ENCODE measurements around the gene CLEC7A. TPM values are rescaled to one million over a fixed set of nuclear protein-coding genes. Genes with fewer than 3 reads are reported as not detected.

Gene CLEC7A
- total RNA-seq, 2 experiments from 2014 or later, result not detected

DNA sequence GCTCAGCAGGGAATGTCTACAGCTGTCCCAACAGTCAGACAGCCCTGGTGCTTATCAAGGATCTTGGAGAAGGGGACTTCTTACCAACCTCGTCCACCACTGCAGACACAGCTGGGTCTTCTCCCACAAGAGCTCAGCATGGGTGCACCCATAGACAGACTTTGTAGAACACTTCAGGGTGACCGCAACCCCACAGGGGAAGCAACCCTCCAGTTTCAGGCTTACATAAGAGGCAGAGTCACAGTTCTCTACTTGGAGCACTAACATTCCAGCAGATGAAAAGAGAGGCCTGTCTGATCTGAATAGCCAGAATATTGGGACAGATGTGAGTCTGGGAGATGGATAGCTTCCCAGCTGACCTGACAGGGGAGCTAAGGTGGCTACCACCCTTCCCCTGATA, 27.7 kb downstream of the CLEC7A start:
- Histone ChIP-seq H3K9me3 (ENCODE audit: low read length) (no peaks in the 10 kb centered on the region), H3K36me3 (ENCODE audit: insufficient read depth, low read length) (no peaks in the 10 kb centered on the region), H3K9me2 (ENCODE audit: insufficient read depth, low read length) (no peaks in the 10 kb centered on the region), H3K4me3 (ENCODE audit: low read depth, low read length, poor library complexity, severe bottlenecking) (no peak overlapping the region), H3K79me2 (ENCODE audit: insufficient read depth, low read depth, low read length) (no peaks in the 10 kb centered on the region), H4K20me1 (ENCODE audit: insufficient read depth, low read length) (no peaks in the 10 kb centered on the region), H2AFZ (ENCODE audit: low read length) (no peak overlapping the region), H3K27ac (ENCODE audit: low read depth, low read length, poor library complexity, severe bottlenecking) (no peak overlapping the region), H3K4me1 (ENCODE audit: insufficient read depth, low read length, poor library complexity, severe bottlenecking) (no peaks in the 10 kb centered on the region), H3K4me2 (ENCODE audit: low read length) (no peak overlapping the region)
- no TSS peak for BruUV-seq (replicated peaks)
- intact Hi-C loops (cut with micrococcal nuclease; ENCODE audit: unreplicated experiment), result no loop called here
- no peak for DNase-seq (ENCODE audit: low spot score)
- POLR2A ChIA-PET, result interaction anchor here (0.9 kb wide), 1 partner anchor 198 kb away, joined by 3 read pairs; no protein-coding TSS in a partner anchor
- CTCF ChIA-PET (ENCODE audit: unreplicated experiment), result interaction anchor here (0.5 kb wide), 1 partner anchor 235 kb away, joined by 3 read pairs; no protein-coding TSS in a partner anchor
- TF ChIP-seq, protein P1, sequence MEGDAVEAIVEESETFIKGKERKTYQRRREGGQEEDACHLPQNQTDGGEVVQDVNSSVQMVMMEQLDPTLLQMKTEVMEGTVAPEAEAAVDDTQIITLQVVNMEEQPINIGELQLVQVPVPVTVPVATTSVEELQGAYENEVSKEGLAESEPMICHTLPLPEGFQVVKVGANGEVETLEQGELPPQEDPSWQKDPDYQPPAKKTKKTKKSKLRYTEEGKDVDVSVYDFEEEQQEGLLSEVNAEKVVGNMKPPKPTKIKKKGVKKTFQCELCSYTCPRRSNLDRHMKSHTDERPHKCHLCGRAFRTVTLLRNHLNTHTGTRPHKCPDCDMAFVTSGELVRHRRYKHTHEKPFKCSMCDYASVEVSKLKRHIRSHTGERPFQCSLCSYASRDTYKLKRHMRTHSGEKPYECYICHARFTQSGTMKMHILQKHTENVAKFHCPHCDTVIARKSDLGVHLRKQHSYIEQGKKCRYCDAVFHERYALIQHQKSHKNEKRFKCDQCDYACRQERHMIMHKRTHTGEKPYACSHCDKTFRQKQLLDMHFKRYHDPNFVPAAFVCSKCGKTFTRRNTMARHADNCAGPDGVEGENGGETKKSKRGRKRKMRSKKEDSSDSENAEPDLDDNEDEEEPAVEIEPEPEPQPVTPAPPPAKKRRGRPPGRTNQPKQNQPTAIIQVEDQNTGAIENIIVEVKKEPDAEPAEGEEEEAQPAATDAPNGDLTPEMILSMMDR (conservative IDR thresholded peaks at IDR 0.05; ENCODE audit: low read length), result no peak
- no peak for TF ChIP-seq EZH2phosphoT487 (IDR thresholded peaks at IDR 0.05; ENCODE audit: borderline replicate concordance, low read depth, low read length)

DNA sequence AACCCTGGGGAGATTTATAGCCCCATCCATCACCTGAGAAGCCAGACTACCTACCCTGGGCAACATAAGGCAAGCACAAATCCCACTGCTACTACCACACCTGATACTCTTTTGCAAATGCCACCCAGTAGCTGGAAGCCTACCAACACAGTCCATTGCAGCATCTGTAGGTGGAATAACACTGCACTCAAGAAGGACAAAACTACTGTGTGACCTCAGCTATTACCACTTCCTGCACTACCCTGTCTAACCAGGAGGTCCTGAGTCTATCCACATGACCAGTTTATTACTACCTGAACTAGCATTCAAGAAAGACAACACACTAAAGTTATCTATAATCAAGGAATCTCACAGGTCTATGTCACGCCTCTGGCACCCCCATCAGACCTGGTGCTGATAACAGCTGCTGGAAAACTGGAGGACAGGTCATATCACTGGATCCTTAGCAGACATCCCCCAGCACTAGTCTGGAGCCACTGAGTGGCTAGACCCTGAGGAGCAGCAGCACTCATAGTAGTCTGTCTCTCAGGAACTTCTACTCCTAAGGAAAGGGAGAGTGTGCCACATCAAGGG, 28.3 kb downstream of the CLEC7A start:
- H3K36me3 ChIP-seq (ENCODE audit: insufficient read depth, low read length), result no peaks in the 10 kb centered on the region
- H3K4me3 ChIP-seq (ENCODE audit: low read depth, low read length, poor library complexity, severe bottlenecking), result no peak overlapping the region
- no TSS peak for BruUV-seq (replicated peaks)
- H3K4me2 ChIP-seq (ENCODE audit: low read length), result no peak overlapping the region
- intact Hi-C loops (cut with micrococcal nuclease; ENCODE audit: unreplicated experiment), result no loop called here
- TF ChIP-seq, protein P1 (conservative IDR thresholded peaks at IDR 0.05; ENCODE audit: low read length), result no peak
- no peak for TF ChIP-seq EZH2phosphoT487 (IDR thresholded peaks at IDR 0.05; ENCODE audit: borderline replicate concordance, low read depth, low read length)
- DNase-seq (ENCODE audit: low spot score), result no peak
- H3K9me2 ChIP-seq (ENCODE audit: insufficient read depth, low read length), result no peaks in the 10 kb centered on the region
- no peak overlapping the region for H2AFZ ChIP-seq (ENCODE audit: low read length)
- POLR2A ChIA-PET, result no interaction called here
- CTCF ChIA-PET (ENCODE audit: unreplicated experiment), result no interaction called here
- no peaks in the 10 kb centered on the region for H4K20me1 ChIP-seq (ENCODE audit: insufficient read depth, low read length)
- H3K79me2 ChIP-seq (ENCODE audit: insufficient read depth, low read depth, low read length), result no peaks in the 10 kb centered on the region
- no peaks in the 10 kb centered on the region for H3K4me1 ChIP-seq (ENCODE audit: insufficient read depth, low read length, poor library complexity, severe bottlenecking)
- H3K27ac ChIP-seq (ENCODE audit: low read depth, low read length, poor library complexity, severe bottlenecking), result no peak overlapping the region
- H3K9me3 ChIP-seq (ENCODE audit: low read length), result no peaks in the 10 kb centered on the region

DNA sequence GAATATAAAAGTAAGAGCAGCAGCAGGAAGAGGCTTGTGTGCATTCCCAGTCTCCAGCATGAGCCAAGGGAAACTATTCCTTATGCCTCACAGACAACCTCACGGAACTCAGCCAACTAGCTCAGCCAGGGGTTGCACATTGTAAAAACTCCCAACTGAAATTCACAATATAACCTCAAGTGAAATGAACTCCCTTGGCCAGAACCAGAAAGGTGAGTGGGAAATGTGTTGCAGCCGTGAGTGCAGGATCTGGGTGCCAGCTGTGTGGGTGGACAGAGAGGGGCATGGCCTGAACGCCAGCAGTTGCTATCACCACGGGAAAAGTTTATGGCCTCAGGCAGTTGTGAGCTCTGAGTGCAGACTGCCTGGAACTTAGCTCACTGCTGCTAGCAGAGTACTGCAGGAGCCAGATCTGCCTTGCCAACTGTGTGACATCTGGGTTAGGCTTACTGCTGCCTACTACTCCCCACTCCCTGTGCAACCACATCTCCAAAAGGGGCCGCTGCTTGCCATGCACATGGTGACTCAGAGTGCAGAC, 28.9 kb downstream of the CLEC7A start:
- Histone ChIP-seq H3K79me2 (ENCODE audit: insufficient read depth, low read depth, low read length) (no peaks in the 10 kb centered on the region), H2AFZ (ENCODE audit: low read length) (no peak overlapping the region), H3K27ac (ENCODE audit: low read depth, low read length, poor library complexity, severe bottlenecking) (no peak overlapping the region), H3K4me2 (ENCODE audit: low read length) (no peak overlapping the region), H3K4me1 (ENCODE audit: insufficient read depth, low read length, poor library complexity, severe bottlenecking) (no peaks in the 10 kb centered on the region), H3K9me2 (ENCODE audit: insufficient read depth, low read length) (no peaks in the 10 kb centered on the region), H4K20me1 (ENCODE audit: insufficient read depth, low read length) (no peaks in the 10 kb centered on the region), H3K36me3 (ENCODE audit: insufficient read depth, low read length) (no peaks in the 10 kb centered on the region), H3K9me3 (ENCODE audit: low read length) (no peaks in the 10 kb centered on the region), H3K4me3 (ENCODE audit: low read depth, low read length, poor library complexity, severe bottlenecking) (no peak overlapping the region)
- ChIA-PET POLR2A (interaction anchor here (0.9 kb wide), 1 partner anchor 10 kb away, joined by 4 read pairs; no protein-coding TSS in a partner anchor), CTCF (ENCODE audit: unreplicated experiment) (no interaction called here)
- TF ChIP-seq EZH2phosphoT487 (IDR thresholded peaks at IDR 0.05; ENCODE audit: borderline replicate concordance, low read depth, low read length), result no peak
- TF ChIP-seq, protein P1 (conservative IDR thresholded peaks at IDR 0.05; ENCODE audit: low read length), result no peak
- intact Hi-C loops (cut with micrococcal nuclease; ENCODE audit: unreplicated experiment), result no loop called here
- no TSS peak for BruUV-seq (replicated peaks)
- no peak for DNase-seq (ENCODE audit: low spot score)

Measured in OCI-LY7 (cell line).